Suprapubic skin (tissue), 3 donors: Measurements from ENCODE around the gene ARFRP1.

Source experiments
- POLR2A ChIP-seq, 2 donors: fragments of 450-650 bp; IDR thresholded peaks; one replicate each; pipeline ENCODE4 v1.6.1; 2017; ENCODE audit warnings: antibody characterized with exemption in 2 of 2, mild to moderate bottlenecking in 2 of 2, moderate library complexity in 2 of 2
- TF ChIP-seq, protein P1 (sequence below), 2 donors: fragments of 200-600 bp in 1 of 2; fragments of 450-650 bp in 1 of 2; sonication (generic) in 1 of 2; IDR thresholded peaks; one replicate each; pipeline ENCODE4 v1.5.1; 2016 to 2019; ENCODE audit warnings: antibody characterized with exemption in 2 of 2, mild to moderate bottlenecking in 1 of 2, moderate library complexity in 1 of 2

DNA sequence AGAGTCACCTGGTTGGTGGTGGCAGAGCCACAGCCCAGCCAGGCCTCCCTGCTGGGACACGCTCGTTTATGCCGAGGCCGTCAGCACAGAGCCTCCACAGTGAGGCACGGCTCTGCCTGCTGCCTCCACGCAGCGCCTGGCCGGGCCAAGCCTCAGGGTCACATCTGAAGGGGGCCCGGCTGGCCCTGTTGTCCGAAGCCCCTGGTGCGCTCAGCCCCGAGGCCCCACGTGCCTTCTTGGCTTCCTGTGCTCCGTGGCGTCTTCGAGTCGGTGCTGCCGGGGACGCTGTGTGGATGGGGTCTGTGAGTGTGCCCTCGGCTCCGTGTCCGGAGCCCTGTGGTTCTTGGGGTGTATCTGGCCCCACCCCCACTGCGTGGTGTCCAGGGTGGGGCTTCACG is 21.7 kb downstream of the ARFRP1 start:
- TF ChIP-seq POLR2A (IDR thresholded peaks at IDR 0.05) = no peak
- TF ChIP-seq, protein P1, sequence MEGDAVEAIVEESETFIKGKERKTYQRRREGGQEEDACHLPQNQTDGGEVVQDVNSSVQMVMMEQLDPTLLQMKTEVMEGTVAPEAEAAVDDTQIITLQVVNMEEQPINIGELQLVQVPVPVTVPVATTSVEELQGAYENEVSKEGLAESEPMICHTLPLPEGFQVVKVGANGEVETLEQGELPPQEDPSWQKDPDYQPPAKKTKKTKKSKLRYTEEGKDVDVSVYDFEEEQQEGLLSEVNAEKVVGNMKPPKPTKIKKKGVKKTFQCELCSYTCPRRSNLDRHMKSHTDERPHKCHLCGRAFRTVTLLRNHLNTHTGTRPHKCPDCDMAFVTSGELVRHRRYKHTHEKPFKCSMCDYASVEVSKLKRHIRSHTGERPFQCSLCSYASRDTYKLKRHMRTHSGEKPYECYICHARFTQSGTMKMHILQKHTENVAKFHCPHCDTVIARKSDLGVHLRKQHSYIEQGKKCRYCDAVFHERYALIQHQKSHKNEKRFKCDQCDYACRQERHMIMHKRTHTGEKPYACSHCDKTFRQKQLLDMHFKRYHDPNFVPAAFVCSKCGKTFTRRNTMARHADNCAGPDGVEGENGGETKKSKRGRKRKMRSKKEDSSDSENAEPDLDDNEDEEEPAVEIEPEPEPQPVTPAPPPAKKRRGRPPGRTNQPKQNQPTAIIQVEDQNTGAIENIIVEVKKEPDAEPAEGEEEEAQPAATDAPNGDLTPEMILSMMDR (IDR thresholded peaks at IDR 0.05) = no peak
